Colonic mucosa (tissue), 4 donors: ENCODE data around the gene DRG2. TPM values are rescaled to one million over a fixed set of nuclear protein-coding genes. Genes with fewer than 3 reads are reported as not detected.

Source experiments
- DNase-seq: peaks from one replicate; pipeline ENCODE4 v3.0.0-alpha.2; 2020
- H3K27ac ChIP-seq: fragments of 200-600 bp; one replicate; pipeline ENCODE4 v1.8.0; 2021
- H3K27me3 ChIP-seq: fragments of 200-600 bp; one replicate; pipeline ENCODE4 v1.8.0; 2021
- H3K36me3 ChIP-seq: fragments of 200-600 bp; one replicate; pipeline ENCODE4 v1.8.0; 2021
- H3K4me1 ChIP-seq: fragments of 200-600 bp; one replicate; pipeline ENCODE4 v1.8.0; 2021; ENCODE audit warnings: mild to moderate bottlenecking
- H3K4me3 ChIP-seq: fragments of 200-600 bp; one replicate; pipeline ENCODE4 v1.8.0; 2021
- H3K9ac ChIP-seq, 2 donors: one replicate each; pipeline ENCODE4 v1.7.0; 2013; ENCODE audit warnings: control low read depth in 2 of 2, low read depth in 2 of 2, low read length in 2 of 2
- H3K9me3 ChIP-seq: fragments of 200-600 bp; one replicate; pipeline ENCODE4 v1.8.0; 2021
- CTCF ChIP-seq: fragments of 200-600 bp; IDR thresholded peaks from one replicate; pipeline ENCODE4 v1.8.0; 2022; ENCODE audit warnings: antibody characterized with exemption, mild to moderate bottlenecking
- intact Hi-C: fragments of 100-400 bp; cut with DNase I; formaldehyde crosslinking; loops from one replicate; pipeline ENCODE4 v1.14.1; 2022
- total RNA-seq, 2 donors: library from RNA; stranded (reverse); fragmentation: NEBNext Ultra II Directional in 1 of 2; extraction: Animal tissue kit (Norgen Biotek cat#: 25700) in 1 of 2; gene quantifications; one replicate each; pipeline ENCODE4 v1.2.1, GENCODE V29; 2021
- donor health status: healthy.
- donor health status: DM: no; HTN: no; CAD: no.
- donor health status: DM: no; HTN: no; CAD: no.

The DRG2 gene
- total RNA-seq, 2 donors from 2014 or later = 25.6 to 36.9 TPM

GRCh38 chr17:18045691-18046350 lies 41.9 kb upstream of the DRG2 start:
- no peak for DNase-seq
- Histone ChIP-seq H3K27me3 (no peaks in the 10 kb centered on the region), H3K36me3 (no peaks in the 10 kb centered on the region), H3K9ac (no peak overlapping the region), H3K27ac (no peak overlapping the region), H3K9me3 (no peaks in the 10 kb centered on the region), H3K4me1 (no peaks in the 10 kb centered on the region), H3K4me3 (no peak overlapping the region)
- intact Hi-C loops = no loop called here
- no peak for TF ChIP-seq CTCF

GRCh38 chr17:18055597-18055996 lies 32.2 kb upstream of the DRG2 start:
- no peak for DNase-seq
- no peaks in the 10 kb centered on the region for H3K9me3 ChIP-seq
- H3K36me3 ChIP-seq = no peaks in the 10 kb centered on the region
- no peaks in the 10 kb centered on the region for H3K4me1 ChIP-seq
- TF ChIP-seq CTCF = no peak
- H3K27me3 ChIP-seq = no peaks in the 10 kb centered on the region
- H3K4me3 ChIP-seq = no peak overlapping the region
- H3K27ac ChIP-seq = no peak overlapping the region
- H3K9ac ChIP-seq = no peak overlapping the region
- intact Hi-C loops = no loop called here

GRCh38 chr17:18056214-18056613 lies 31.5 kb upstream of the DRG2 start:
- H3K27ac ChIP-seq = no peak overlapping the region
- no peaks in the 10 kb centered on the region for H3K4me1 ChIP-seq
- H3K4me3 ChIP-seq = no peak overlapping the region
- no peaks in the 10 kb centered on the region for H3K36me3 ChIP-seq
- no peaks in the 10 kb centered on the region for H3K27me3 ChIP-seq
- no peak for TF ChIP-seq CTCF
- no peaks in the 10 kb centered on the region for H3K9me3 ChIP-seq
- intact Hi-C loops = no loop called here
- no peak for DNase-seq
- H3K9ac ChIP-seq = no peak overlapping the region

GRCh38 chr17:18059283-18059682 lies 28.5 kb upstream of the DRG2 start:
- no peaks in the 10 kb centered on the region for H3K9me3 ChIP-seq
- H3K4me3 ChIP-seq = no peak overlapping the region
- H3K4me1 ChIP-seq = no peaks in the 10 kb centered on the region
- H3K27me3 ChIP-seq = no peaks in the 10 kb centered on the region
- no peak overlapping the region for H3K27ac ChIP-seq
- H3K9ac ChIP-seq = no peak overlapping the region
- TF ChIP-seq CTCF = no peak
- no peak for DNase-seq
- peaks cover 6% of the 10 kb centered on the region for H3K36me3 ChIP-seq
- intact Hi-C loops = no loop called here

GRCh38 chr17:18064053-18064452 lies 23.7 kb upstream of the DRG2 start:
- intact Hi-C loops = no loop called here
- no peak overlapping the region for H3K27ac ChIP-seq
- H3K4me1 ChIP-seq = no peaks in the 10 kb centered on the region
- DNase-seq = no peak
- no peaks in the 10 kb centered on the region for H3K9me3 ChIP-seq
- no peak overlapping the region for H3K9ac ChIP-seq
- no peak overlapping the region for H3K4me3 ChIP-seq
- no peaks in the 10 kb centered on the region for H3K27me3 ChIP-seq
- TF ChIP-seq CTCF = no peak
- peaks cover 6% of the 10 kb centered on the region for H3K36me3 ChIP-seq
